ENCODE results near the gene CPLX4. TPM values are rescaled to one million over a fixed set of nuclear protein-coding genes. Genes with fewer than 3 reads are reported as not detected.

Gene CPLX4
- total RNA-seq, 1 donor from 2014 or later, result not detected

DNA sequence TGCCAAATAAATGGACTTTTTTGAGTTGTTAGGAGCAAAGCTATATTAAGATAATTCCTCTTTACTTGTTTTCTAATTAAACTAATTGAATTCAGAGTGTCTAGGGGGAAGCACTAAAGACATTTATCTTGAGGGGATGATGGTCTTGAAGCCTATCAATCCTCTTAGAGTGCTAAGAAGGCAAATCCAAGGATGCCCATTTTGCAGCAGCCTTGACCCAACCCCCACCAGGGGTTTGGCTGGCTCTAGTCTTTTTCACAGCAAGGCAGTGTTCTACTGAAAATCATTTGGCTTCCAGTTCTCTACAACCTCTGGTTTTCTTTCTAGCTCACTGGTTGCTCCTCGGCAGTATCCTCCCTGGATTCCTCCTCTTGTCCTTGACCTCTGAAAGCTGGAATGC lies 38.7 kb downstream of the CPLX4 start:
- Histone ChIP-seq H3K36me3 (no peaks in the 10 kb centered on the region), H3K4me3 (no peak overlapping the region), H3K9me3 (no peaks in the 10 kb centered on the region), H3K27me3 (no peaks in the 10 kb centered on the region), H3K4me1 (no peaks in the 10 kb centered on the region), H3K27ac (no peak overlapping the region)
- intact Hi-C loops (cut with DNase I), result no loop called here
- no peak for DNase-seq (ENCODE audit: low spot score in 2 of 2)
- TF ChIP-seq CTCF (IDR thresholded peaks at IDR 0.05), result no peak

DNA sequence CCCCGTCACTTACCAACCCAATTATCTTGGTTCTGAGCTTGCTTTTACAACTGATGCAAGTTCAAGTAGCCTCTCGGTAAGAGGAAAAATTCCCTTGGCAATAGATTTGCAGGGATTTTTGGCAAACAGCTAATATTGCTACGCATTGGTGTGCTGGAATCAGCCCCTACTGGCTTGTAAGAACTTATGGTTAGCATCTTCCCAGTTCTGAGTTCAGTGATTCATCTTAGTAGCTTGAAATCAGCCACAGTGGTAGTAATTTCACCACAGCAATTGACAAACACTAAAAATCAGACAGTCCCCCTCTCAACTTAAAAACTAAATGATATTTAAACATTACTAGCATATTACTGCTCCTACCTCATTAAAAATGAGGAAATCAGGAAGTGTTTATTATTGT lies 39.3 kb downstream of the CPLX4 start:
- Histone ChIP-seq H3K36me3 (no peaks in the 10 kb centered on the region), H3K4me3 (no peak overlapping the region), H3K4me1 (no peaks in the 10 kb centered on the region), H3K9me3 (no peaks in the 10 kb centered on the region), H3K27ac (no peak overlapping the region), H3K27me3 (no peaks in the 10 kb centered on the region)
- TF ChIP-seq CTCF (IDR thresholded peaks at IDR 0.05), result no peak
- no peak for DNase-seq (ENCODE audit: low spot score in 2 of 2)
- intact Hi-C loops (cut with DNase I), result no loop called here

- no peak for DNase-seq (ENCODE audit: low spot score in 2 of 2)
- H3K36me3 ChIP-seq, result no peaks in the 10 kb centered on the region
- H3K4me1 ChIP-seq, result no peaks in the 10 kb centered on the region
- intact Hi-C loops (cut with DNase I), result no loop called here
- H3K9me3 ChIP-seq, result no peaks in the 10 kb centered on the region
- no peak for TF ChIP-seq CTCF (IDR thresholded peaks at IDR 0.05)
- no peak overlapping the region for H3K27ac ChIP-seq
- no peaks in the 10 kb centered on the region for H3K27me3 ChIP-seq
- no peak overlapping the region for H3K4me3 ChIP-seq
Measured at GRCh38 chr18:59278793-59279192, 39.7 kb downstream of the CPLX4 start.

- no peaks in the 10 kb centered on the region for H3K36me3 ChIP-seq
- H3K4me3 ChIP-seq, result no peak overlapping the region
- H3K27me3 ChIP-seq, result peaks cover 17% of the 10 kb centered on the region
- H3K9me3 ChIP-seq, result no peaks in the 10 kb centered on the region
- intact Hi-C loops (cut with DNase I), result no loop called here
- H3K4me1 ChIP-seq, result peaks cover 0 to 5% of the 10 kb centered on the region in 2 donors
- H3K27ac ChIP-seq, result no peak overlapping the region
- TF ChIP-seq CTCF (IDR thresholded peaks at IDR 0.05), result no peak
- no peak for DNase-seq (ENCODE audit: low spot score in 2 of 2)
Measured at GRCh38 chr18:59276047-59276446, 42.4 kb downstream of the CPLX4 start.

DNA sequence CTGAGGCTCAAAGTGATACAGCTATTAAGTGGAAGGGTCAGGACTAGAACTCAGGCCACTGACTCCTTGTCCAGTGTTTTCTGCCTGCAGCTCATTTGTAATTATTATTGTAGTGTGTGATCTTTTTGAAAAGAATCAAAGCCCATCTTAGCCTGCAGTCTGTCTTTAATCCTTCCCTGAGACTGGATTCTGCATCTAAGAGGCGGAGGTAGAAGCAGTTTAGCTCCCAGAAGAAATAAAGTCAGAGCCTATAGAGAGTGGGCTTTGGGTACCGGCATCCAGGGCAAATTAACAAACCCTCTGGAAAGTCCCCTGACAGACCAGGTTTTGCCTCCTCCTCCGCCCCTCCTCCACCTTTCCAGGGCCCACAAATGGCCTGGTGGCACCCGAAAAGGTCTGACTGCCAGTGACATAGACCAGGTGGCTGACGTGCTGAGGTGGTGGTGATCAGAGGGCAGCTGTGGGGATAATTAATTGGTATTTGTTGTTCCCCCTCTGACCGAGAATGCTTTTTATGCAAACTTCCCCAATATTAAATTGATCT lies 43.0 kb downstream of the CPLX4 start:
- Histone ChIP-seq H3K9me3 (no peaks in the 10 kb centered on the region), H3K4me3 (no peak overlapping the region), H3K36me3 (no peaks in the 10 kb centered on the region), H3K27me3 (peaks cover 17% of the 10 kb centered on the region), H3K4me1 (peaks cover 0 to 5% of the 10 kb centered on the region in 2 donors), H3K27ac (no peak overlapping the region)
- intact Hi-C loops (cut with DNase I), result no loop called here
- TF ChIP-seq CTCF (IDR thresholded peaks at IDR 0.05), result no peak
- no peak for DNase-seq (ENCODE audit: low spot score in 2 of 2)

GRCh38 chr18:59274533-59274928 lies 43.9 kb downstream of the CPLX4 start:
- H3K27me3 ChIP-seq, result peaks cover 17% of the 10 kb centered on the region
- H3K4me3 ChIP-seq, result no peak overlapping the region
- H3K4me1 ChIP-seq, result peaks cover 0 to 5% of the 10 kb centered on the region in 2 donors
- intact Hi-C loops (cut with DNase I), result no loop called here
- H3K9me3 ChIP-seq, result no peaks in the 10 kb centered on the region
- H3K36me3 ChIP-seq, result no peaks in the 10 kb centered on the region
- TF ChIP-seq CTCF (IDR thresholded peaks at IDR 0.05), result no peak
- DNase-seq (ENCODE audit: low spot score in 2 of 2), result no peak
- H3K27ac ChIP-seq, result no peak overlapping the region

Data from ascending aorta (tissue), 2 donors.